Measurements from ENCODE around the gene POMT1.

GRCh38 chr9:131521203-131521602 is 18.5 kb downstream of the POMT1 start:
- no peak for TF ChIP-seq POLR2A (IDR thresholded peaks at IDR 0.05)
- TF ChIP-seq CTCF (IDR thresholded peaks at IDR 0.05), result no peak
- no peak for TF ChIP-seq POLR2AphosphoS5 (IDR thresholded peaks at IDR 0.05)
